Ammon's horn (tissue), 1 donor: ENCODE measurements around the gene SC5D.

ENCODE experiments used
- DNase-seq: peaks from one replicate; pipeline ENCODE4 v3.0.0-alpha.2; 2016; ENCODE audit warnings: low spot score

Gene SC5D, protein sequence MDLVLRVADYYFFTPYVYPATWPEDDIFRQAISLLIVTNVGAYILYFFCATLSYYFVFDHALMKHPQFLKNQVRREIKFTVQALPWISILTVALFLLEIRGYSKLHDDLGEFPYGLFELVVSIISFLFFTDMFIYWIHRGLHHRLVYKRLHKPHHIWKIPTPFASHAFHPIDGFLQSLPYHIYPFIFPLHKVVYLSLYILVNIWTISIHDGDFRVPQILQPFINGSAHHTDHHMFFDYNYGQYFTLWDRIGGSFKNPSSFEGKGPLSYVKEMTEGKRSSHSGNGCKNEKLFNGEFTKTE

GRCh38 chr11:121292495-121293287 is at the start of gene SC5D:
SC5D (plus strand) TSS chr11:121292771; CDS start chr11:121303376, 10,605 bp downstream.
- DNase-seq, result peak; percentile 97

GRCh38 chr11:121244884-121245283 is 47.7 kb upstream of the SC5D start:
- DNase-seq, result no peak

GRCh38 chr11:121246021-121246768 is 46.4 kb upstream of the SC5D start:
- DNase-seq, result no peak

DNA sequence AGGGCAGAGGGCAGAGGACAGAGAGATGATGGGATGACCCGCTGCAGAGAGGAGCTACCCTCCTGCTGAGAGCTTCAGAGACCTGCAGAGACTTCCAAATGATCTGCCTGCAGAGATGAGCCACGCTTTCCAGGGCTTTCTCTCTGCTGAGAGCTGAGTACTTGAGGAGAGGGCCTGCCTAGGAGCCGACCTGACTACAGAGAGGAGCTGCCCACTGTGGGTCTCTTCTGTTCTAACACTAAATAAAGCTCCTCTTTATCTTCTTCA is 45.9 kb upstream of the SC5D start:
- no peak for DNase-seq

- no peak for DNase-seq
Observed at GRCh38 chr11:121248496-121248895, 44.1 kb upstream of the SC5D start.

DNA sequence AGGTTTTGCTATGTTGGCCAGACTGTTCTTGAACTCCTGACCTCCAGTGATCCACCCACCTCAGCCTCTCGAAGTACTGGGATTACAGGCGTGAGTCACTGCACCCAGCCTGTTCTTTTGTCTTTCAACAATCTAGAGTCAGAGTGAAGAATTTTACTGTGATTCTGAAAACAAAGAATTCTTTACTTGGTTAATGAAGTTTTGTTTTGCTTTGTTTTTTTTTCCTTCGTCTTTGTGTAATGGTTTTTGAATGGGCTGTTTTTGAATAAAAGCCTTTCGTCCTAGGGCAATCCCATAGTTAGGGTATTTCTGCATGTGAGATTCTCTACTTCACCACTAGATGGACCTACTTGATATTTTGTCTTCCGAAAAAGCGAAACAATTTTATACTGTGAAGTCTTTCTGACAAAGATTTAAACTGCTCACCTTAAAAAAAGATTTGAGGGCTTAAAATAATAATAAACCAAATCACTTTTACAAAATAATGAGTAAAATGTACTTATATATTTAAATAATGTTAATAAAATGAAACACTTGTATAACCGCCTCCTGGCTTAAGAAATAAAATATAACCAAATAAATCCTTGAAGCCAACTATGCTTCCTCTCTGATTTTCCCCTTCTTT is 43.4 kb upstream of the SC5D start:
- DNase-seq, result peak; percentile 36

GRCh38 chr11:121250843-121251242 is 41.7 kb upstream of the SC5D start:
- no peak for DNase-seq

DNA sequence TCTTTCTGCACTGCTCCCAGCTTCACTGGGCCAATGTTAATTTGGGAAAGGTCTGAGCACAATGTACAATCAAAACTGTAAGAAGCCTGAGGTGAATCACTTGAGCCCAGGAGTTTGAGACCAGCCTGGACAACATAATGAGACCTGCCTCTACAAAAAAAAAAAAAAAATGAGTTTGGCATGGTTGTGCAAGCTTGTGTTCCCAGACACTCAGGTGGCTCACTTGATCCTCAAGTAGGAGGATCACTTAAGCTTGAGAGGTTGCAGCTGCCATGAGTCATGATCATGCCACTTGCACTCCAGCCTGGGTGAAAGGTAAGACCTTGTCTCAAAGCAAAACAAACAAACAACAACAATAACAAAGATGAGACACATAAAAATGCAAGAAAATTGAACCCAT is 38.6 kb upstream of the SC5D start:
- no peak for DNase-seq

- no peak for DNase-seq
Observed at GRCh38 chr11:121254756-121255155, 37.8 kb upstream of the SC5D start.

DNA sequence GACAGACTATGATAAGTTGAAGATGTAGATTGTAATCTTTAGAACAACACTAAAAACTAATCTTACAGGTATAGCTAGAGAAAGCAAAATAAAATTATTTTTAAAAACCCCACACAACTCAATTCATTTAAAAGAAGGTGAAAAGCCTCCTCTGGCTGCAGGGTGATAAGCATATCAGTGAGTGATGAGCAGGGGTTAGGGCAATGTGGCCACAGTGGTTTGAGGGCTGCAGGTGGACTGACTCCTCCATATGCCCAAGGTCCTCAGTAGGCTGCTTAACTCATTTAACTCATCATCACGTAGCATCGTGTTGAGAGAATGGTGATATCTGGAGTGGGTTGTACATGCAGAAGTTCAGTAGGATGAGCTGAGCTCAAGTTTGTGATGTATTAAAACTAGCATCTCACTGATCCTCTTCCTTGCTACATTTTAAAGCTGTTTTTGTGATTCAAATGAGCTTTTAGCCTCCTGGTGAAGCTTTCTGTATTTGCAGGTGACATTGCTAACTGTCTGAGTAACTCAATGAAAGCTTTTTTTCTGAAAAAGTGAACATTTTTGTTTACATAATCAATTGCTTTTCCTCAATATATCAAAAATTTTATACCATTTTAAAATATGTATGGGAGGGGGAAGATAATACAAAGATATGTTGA is 37.0 kb upstream of the SC5D start:
- DNase-seq, result no peak

DNA sequence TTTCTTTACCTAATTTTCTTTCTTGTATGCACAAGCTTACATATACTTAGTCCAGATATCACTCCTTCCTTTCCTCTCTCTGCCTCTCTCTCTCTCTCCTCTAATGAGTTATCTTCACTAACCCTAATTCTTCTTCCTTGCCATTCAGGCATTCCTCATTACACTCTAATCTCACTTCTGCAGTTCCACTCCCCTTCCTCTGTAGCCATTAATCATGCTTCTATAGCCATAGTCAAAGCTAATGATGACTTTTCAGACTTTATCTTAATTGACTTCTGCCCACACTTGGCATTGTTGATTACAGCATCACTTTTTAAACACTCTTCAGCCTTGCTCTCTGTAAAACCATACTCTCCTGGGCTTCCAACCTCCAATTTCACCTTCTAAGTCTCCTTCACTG is 35.3 kb upstream of the SC5D start:
- no peak for DNase-seq

GRCh38 chr11:121257976-121258375 is 34.6 kb upstream of the SC5D start:
- no peak for DNase-seq

GRCh38 chr11:121265586-121265985 is 27.0 kb upstream of the SC5D start:
- DNase-seq, result no peak

GRCh38 chr11:121268581-121268980 is 24.0 kb upstream of the SC5D start:
- DNase-seq, result no peak

GRCh38 chr11:121270001-121270678 is 22.4 kb upstream of the SC5D start:
- peak; percentile 62 for DNase-seq

DNA sequence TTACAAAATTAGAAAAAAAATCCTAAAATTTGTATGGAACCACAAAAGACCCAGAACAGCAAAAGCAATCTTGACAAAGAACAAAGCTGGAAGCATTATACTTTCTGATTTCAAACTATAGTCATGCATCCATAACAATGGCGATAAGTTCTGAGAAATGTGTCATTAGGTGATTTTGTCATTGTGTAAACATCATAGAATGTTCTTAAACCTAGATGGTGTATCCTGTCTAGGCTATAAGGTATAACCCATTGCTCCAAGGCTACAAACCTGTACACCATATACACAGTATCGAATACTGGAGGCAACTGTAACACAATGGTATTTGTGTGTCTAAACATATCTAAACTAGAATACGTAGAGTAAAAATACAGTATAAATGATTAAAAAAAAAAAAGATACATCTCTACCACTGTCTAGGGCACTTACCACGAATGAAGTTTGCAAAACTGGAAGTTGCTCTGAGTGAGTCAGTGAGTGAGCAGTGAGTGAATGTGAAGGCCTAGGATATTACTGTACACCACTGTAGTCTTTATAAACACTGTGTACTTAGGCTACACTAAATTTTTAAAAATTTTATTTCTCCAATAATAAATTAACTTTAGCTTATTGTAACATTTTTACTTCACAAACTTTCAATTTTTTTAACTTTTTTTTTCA is 18.1 kb upstream of the SC5D start:
- DNase-seq, result no peak

DNA sequence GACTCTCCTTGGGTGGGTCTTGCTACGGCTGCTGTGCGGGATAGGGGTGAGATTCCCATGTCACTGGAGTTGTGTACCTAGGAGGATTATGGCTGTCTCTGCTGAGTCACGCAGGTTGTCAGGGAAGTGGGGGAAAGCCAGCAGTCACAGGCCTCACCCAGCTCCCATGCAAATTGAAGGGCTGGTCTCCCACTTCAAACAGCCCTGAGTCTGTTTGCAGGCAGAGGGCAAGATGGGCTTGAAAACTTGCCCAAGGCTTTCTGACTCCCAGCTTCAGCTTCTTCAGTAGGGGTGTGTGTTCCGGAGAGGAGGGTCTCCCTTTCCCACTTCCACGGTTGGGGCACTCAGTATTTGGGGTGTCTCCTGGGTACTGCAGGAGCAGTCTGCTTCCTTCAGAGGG is 10.9 kb upstream of the SC5D start:
- DNase-seq, result no peak

DNA sequence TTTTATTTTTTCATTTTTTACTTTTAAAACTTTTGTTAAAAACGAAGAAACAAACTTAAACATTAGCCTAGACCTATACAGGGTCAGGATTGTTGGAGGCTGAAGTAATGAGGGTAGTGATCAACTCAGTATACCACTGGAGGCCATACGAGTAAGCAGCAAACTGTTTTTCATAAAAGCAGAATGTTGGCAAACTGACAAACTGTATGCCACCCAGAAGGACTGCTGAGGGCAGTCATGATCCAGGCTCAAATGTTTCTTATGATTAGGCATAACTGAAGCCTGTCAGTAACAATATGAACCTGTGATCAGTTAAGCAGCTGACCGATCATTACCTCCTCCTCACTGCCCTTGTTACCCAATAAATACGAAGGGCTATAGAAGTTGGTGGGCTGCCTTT is 10.2 kb upstream of the SC5D start:
- DNase-seq, result no peak

DNA sequence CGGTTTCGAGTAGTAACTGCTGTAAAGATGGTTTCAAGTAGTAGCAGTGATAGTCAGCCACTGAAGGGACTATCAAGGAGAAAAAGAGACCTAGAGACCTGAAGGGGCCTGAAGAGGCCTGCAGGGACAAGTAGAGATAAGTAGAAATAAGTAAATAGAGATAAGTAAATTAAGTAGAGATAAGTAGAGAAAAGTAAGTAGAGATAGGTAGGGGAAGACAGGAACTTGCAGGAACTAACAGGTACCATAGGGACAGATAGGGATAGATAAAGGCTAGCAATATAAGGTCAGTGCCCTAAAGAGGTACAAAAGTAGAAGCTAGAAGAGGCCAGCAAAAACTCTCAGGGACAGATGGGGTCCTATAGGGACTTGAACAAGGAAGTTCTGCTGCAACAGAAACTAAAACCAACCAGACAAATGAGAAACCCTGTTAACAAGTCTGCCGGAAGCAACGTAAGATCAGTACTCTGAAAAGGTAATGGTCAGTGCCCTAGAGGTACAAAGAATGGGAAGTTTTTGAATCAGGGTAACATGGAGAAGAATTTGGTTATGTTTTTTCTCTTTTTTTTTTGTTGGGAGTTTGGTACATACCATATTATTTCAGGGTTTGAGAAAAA is 9.6 kb upstream of the SC5D start:
- no peak for DNase-seq

GRCh38 chr11:121291319-121291718 is 1.3 kb upstream of the SC5D start:
- DNase-seq, result no peak
